NCI-H2227 (cell line): ENCODE measurements around the gene OR3A1.
"Not testable (repeated sequence)": the region's sequence is repeated elsewhere in the genome, so short reads cannot be mapped to it uniquely, and the experiment has no call there.

Experiments
- DNase-seq: peaks from one replicate; lab custom pipeline; 2025; ENCODE audit not compliant: unreplicated experiment; lab: John Stamatoyannopoulos, UW

OR3A1 gene

DNA sequence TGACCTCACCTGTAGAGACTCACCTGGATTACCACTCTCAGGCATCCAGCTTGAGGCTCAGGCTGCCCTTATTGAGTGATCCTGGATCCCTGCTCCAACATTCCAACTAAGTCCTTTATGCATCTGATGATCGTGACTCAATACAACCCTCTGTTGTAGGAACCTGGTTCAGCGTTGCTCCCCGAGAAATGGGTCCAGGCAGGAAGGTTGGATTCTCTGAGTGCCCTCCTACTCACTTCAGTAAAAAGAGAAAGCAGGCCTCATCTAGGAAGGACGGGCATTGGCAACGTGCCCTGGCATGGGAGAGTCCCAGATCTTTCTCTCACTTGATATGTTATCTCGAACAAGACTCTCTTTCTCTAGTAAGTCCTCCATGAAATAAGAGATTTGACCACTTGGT lies at the start of gene OR3A1:
OR3A1 (minus strand) TSS at position 101 of the 400 bp plus-strand sequence. CDS start 5,778 bp downstream, outside the sequence.
- no peak for DNase-seq

- not testable (repeated sequence) for DNase-seq
These were observed 44.6 kb upstream of the OR3A1 start for GRCh38 chr17:3342782-3343181.

DNA sequence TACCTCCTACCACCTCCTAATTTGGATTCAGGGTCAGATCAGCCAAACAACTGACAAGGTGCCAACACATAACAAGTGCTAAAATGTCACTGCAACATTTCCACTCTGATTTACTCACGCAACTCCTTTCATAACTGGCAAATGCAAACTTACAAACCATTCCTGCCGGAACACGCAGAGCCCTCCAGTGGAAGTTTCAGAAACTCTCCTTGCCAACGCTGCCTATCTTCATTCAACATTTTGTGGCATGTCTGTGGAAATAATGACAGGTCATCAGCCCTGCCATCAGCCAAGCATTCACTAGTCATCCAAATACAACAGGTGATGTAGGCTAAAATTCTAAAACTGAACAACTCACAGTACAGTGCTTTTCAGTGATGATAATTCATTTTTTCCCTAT lies 37.7 kb upstream of the OR3A1 start:
- no peak for DNase-seq

DNA sequence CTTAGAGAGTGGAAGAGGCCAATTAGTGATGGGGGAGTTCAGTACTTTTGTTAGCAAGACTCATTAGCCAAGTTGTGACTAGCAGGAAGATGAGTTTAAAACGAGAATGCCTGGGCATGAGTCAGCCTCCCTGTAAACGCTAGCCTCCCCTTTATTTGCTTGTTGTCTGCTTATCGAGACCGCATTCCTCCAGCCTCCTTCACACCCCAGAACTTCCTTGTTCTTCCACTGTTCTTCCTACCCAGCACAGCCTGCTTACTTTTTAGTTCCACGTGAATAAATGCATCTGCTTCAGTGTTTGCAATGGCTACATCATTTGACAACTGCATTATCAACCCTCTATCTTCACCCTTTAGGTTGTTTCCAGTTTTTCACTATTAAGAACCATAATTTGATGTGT lies 20.2 kb upstream of the OR3A1 start:
- no peak for DNase-seq

GRCh38 chr17:3316836-3317235 lies 18.7 kb upstream of the OR3A1 start:
- DNase-seq, result no peak

DNA sequence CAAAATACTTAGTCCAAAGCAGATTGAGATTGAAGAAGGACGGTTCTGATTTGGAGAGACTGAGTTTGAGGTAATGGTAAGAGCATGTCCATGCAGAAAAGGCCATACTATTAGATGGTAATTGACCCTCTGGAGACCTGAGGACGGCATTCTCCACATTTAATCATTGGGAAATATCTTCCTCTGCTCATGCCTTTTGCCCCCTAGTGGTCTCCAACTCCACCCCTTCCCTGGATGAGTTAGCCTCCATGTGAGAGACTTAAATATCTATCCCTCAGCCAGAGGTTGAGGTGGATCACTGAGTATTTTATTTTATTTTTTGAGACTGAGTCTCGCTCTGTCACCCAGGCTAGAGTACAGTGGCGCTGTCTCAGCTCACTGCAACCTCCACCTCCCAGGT lies 10.4 kb upstream of the OR3A1 start:
- no peak for DNase-seq

DNA sequence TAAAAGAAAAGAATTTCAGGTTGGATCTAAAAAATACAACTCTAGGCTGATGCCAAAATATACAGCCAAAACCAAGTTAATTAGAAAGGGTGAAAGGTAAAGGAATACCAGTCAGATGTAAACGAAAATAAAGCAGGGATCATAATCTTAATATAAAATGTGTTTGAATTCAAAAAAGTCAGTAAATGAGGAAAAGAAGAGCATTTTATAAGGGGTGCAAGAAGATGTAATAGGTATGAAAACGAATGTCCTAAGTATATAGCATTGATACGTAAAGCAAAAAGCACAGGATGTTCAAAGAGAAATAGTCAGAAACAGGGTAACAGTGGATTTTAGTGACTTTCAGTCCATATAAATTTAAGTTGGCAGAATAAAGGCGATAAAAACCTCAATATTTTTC lies 2.5 kb downstream of the OR3A1 start:
- DNase-seq, result no peak

DNA sequence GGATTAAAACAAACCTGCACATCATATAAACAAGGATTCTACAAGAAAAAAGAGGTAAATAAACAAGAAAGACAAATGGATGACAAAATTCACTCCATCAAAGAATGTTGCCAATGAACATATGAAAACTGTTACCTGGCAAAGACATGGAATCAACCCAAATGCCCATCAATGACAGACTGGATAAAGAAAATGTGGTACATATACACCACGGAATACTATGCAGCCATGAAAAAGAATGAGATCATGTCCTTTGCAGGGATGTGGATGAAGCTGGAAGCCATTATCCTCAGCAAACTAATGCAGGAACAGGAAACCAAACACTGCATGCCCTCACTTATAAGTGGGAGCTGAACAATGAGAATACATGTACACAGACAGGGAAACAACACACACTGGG lies 4.6 kb downstream of the OR3A1 start:
- DNase-seq, result not testable (repeated sequence)

DNA sequence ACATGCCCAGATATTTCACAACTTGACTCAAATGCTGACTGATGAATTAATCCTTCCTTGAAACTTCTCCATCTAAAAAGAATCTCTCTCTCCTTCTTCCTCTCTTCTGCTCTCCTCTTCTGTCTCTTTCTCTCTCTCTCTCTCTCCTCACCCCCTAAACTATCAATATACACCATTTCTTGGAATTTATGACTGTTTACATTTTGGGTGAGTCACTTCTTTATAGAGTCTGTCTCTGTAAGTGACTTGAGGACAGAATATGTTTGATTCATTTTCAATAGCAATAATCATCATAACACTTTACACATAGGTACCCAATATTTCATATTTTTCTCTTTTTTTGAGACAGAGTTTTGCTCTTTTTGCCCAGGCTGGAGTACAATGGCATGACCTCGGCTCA lies 15.3 kb downstream of the OR3A1 start:
- no peak for DNase-seq

DNA sequence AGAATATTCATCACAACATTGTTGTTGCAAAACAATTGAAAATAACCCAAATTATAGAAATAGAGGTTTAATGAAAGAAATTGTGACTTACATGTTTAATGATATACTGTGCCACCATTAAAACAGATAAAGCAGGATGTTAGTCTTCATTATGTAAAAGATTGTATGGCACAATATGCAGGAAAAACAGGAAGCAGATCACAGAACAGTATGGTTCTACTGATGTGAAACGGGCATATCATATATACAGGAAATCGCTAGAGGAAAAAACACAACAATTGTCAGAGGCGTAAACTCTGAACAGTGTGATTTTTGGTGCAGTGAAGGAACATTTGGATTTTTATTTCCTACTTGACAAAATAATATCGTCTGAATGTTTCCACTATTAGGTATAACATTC lies 22.0 kb downstream of the OR3A1 start:
- no peak for DNase-seq

GRCh38 chr17:3271072-3271848 lies 26.9 kb downstream of the OR3A1 start:
- DNase-seq, result no peak

- DNase-seq, result no peak
These were observed 37.6 kb downstream of the OR3A1 start for GRCh38 chr17:3260600-3260999.

DNA sequence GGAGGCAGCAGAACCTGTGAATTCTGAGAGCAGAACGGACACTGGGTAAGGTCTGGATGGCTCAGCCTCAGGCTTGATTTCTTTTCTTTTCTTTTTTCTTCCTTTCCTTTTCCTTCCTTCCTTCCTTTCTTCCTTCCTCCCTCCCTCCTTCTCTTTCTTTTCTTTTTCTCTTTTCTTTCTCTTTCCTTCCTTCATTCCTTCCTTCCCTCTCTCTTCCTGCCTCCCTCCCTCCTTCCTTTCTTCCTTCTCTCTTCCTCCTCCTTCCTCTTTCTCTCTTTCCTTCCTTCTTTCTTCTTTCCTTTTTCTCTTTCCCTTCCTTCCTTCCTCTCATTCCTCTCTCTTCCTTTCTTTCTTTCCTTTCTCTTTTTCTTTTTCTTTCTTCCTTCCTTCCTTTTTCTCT lies 38.0 kb downstream of the OR3A1 start:
- no peak for DNase-seq

GRCh38 chr17:3256575-3256974 lies 41.6 kb downstream of the OR3A1 start:
- DNase-seq, result no peak

DNA sequence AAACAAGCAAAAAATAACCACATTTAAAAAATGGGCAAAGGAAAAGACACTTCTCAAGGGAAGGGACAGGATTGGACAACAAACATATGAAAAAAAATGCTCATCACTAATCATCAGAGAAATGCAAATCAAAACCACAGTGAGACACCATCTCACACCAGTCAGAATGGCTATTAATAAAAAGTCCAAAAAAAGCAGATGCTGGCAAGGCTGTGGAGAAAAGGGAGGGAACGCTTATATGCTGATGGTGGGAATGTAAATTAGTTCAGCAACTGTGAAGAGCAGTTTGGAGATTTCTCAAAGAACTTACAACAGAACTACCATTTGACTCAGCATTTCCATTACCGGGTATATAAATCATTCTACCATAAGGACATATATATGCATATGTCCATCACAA lies 49.1 kb downstream of the OR3A1 start:
- not testable (repeated sequence) for DNase-seq

DNA sequence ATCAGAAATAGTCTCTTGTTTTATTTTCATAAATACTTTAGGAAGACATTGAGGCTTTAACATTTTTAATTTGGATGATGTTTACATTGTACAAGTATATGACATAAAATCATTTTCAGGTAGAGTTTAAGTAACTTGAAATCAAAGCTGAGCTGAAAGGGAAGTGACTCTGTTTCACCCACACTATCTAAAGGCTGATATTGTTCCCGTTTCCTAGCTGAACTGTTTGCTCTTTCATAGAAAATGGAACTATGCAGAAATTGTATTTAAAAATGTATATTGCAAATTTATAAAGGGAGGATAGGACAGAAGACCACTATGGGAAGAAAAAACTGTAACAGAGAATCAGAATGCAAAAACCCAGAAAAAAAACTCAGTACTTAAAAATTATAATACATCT lies 53.3 kb downstream of the OR3A1 start:
- not testable (repeated sequence) for DNase-seq

- not testable (repeated sequence) for DNase-seq
These were observed 57.1 kb downstream of the OR3A1 start for GRCh38 chr17:3241044-3241443.
